ENCODE measurements around the gene C16orf89.
"Not testable (repeated sequence)": the region's sequence is repeated elsewhere in the genome, so short reads cannot be mapped to it uniquely, and the experiment has no call there.

Gene C16orf89

GRCh38 chr16:5065813-5066212, at the start of gene C16orf89:
C16orf89 (minus strand) TSS chr16:5065956; CDS start chr16:5065908, 48 bp downstream.
- DNase-seq (ENCODE audit: insufficient read length, low spot score) = no peak
- no peak for FAIRE-seq

- DNase-seq (ENCODE audit: insufficient read length, low spot score); FAIRE-seq: not testable (repeated sequence)
Measured at GRCh38 chr16:5110933-5111332, 45.2 kb upstream of the C16orf89 start.

GRCh38 chr16:5108505-5109158, 42.9 kb upstream of the C16orf89 start:
- FAIRE-seq (no peak), DNase-seq (ENCODE audit: insufficient read length, low spot score) (no peak)

- DNase-seq (ENCODE audit: insufficient read length, low spot score); FAIRE-seq: not testable (repeated sequence)
Measured at GRCh38 chr16:5105039-5105438, 39.3 kb upstream of the C16orf89 start.

GRCh38 chr16:5103296-5104032, 37.7 kb upstream of the C16orf89 start:
- not testable (repeated sequence) for FAIRE-seq

DNA sequence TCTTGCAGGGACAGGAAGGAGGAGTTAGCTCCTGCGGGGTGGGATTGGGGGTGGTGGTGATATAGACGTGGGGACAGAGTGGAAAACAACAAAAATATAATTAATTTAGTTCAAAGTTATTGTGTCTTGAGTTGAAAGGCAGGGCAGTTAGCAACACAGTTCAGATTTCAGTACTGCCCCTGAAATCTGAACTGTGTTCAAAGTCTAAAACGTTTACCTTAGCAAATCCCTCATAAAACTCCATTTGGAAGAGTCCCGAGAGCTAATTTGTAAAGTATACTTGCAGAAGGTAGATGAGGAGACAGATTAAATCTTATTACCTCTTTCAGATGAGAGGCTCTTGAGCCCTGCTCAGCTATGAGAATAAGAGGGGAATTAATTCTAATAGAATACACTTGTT, 33.4 kb upstream of the C16orf89 start:
- not testable (repeated sequence) for FAIRE-seq; DNase-seq (ENCODE audit: insufficient read length, low spot score)

More at GRCh38 chr16:5103296-5104032, 37.7 kb upstream of the C16orf89 start:
- not testable (repeated sequence) for DNase-seq (ENCODE audit: insufficient read length, low spot score)

- not testable (repeated sequence) for FAIRE-seq
- peak; percentile 49 for DNase-seq (ENCODE audit: insufficient read length, low spot score)
Measured at GRCh38 chr16:5098221-5099159, 32.7 kb upstream of the C16orf89 start.

GRCh38 chr16:5097470-5098220, 31.9 kb upstream of the C16orf89 start, which contains the start of gene EEF2KMT:
EEF2KMT (minus strand) TSS chr16:5097795; CDS start chr16:5097739, 56 bp downstream.
- not testable (repeated sequence) for FAIRE-seq

GRCh38 chr16:5097061-5097469, 31.3 kb upstream of the C16orf89 start:
- not testable (repeated sequence) for DNase-seq (ENCODE audit: insufficient read length, low spot score); FAIRE-seq

More at GRCh38 chr16:5097470-5098220, 31.9 kb upstream of the C16orf89 start, which contains the start of gene EEF2KMT:
- peak; percentile 87 for DNase-seq (ENCODE audit: insufficient read length, low spot score)

GRCh38 chr16:5096437-5097060, 30.8 kb upstream of the C16orf89 start:
- DNase-seq (ENCODE audit: insufficient read length, low spot score); FAIRE-seq: not testable (repeated sequence)

DNA sequence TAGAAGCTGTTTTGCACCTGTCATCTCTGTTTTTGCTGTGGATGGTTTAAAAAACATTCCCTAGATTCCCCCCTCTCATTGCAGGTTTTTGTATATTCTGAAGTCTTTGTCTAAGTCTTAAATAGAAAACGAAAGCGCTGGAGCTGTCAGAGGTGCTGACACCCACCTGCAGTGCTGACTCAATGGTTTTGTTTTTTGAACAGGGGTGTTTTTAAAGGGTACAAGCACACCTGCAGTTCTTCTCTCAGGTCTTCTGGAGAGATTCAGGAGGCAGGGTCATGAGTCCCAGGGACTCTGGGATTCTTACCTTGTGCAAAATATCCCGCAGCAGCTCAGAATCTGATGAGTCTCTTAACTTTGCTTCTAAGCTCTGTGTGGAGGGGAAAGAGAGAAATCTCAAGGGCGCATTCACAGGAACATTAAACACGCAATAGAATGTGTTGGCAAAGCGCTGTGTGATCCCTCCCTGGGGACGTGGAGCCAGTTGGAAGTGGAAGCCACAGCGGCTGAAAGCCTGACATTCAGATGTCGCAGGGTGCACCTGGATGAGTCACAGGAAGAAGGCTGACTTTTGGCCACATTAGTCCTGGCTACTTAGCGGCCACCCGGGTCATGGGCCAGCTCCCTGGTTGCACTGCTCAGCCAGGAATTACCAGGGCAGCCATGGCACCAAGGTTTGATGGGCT, 29.5 kb upstream of the C16orf89 start:
- DNase-seq (ENCODE audit: insufficient read length, low spot score); FAIRE-seq: not testable (repeated sequence)

DNA sequence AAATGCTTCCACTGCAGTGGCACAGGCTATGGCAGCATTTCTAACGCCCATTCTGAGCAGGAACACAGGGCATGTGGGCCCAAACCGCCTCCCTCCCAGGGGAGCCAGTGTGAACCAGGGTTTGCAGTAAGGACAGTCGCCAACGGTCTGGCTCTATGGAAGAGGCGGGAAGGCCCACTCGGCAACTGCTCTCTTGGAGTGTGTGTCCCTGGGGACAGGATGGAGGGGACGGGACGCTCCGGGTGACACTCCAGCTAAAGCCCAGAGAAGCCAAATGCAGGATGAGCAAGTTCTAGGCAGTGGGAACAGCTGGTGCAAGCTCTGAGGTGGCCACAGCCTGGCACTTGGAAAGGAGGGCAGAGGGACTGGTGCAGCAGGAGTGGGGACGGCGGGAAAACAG, 28.0 kb upstream of the C16orf89 start:
- DNase-seq (ENCODE audit: insufficient read length, low spot score); FAIRE-seq: not testable (repeated sequence)

DNA sequence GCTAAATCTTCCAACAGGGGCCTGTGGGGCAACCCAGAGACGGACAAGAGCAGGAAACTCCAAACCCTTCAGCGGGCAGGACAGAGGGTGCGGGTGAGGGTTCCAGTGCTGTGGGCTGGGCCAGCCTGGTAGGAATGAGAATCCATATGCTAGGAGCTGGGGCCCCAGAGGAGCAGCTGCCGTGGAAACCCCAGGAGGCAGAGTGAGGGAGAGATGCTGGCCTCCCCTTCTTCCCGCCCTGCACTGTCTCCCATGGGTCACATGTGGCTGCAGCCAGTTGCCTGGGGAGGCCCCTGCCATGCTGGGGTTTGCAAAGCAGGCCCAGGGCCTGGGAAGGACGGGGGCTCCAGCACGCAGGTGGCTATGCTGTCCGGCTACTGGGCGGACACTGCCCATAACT, 27.3 kb upstream of the C16orf89 start:
- FAIRE-seq; DNase-seq (ENCODE audit: insufficient read length, low spot score): not testable (repeated sequence)

DNA sequence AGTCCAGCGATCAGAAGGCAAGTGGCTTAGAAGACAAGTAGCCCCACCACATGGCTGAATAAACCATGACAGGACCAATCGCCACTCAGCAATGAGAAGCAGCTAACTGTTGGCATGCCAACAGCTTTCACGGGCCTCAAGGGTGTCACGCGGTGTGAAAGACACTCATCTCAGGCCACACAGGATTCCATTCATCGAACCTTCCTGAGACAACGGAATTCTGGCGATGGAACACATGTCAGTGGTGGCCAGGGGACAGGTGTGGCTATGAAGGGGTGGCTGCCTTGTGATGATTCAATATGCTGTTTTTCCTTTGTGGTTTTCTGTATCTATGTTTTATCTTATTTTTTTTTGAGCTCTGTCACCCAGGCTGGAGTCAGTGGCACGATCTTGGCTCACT, 24.8 kb upstream of the C16orf89 start:
- not testable (repeated sequence) for DNase-seq (ENCODE audit: insufficient read length, low spot score); FAIRE-seq

DNA sequence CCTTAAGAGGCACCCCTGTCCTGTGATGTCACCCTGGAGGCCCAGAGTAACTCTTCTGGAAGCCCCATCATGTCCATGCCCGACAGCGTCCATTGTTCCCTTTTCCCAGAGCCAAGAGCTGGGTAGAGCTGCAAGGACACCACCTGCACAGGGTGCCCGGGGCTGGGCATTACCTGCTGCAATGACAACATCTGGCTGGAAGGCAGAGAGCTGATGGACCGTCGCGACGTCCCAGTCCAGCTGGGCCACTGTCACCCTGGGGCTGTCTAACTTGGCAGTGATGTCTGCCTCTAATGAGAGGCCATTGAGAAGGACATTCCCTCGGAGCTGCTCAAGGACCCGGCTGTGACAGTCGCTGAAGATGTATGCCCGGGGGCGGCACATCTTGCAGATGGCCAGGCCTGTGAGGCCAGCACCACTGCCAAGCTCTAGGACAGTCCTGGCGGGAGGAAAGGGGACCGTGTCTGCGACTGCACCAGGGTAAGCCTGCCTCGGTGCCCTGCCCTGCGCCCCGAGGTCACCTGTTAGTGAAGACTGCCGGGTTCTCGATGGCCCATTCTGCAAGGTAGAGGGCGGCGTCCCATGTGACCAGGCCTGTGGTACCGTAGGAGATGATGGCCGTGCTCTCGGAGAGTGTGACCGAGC, 24.3 kb upstream of the C16orf89 start:
- DNase-seq (ENCODE audit: insufficient read length, low spot score); FAIRE-seq: not testable (repeated sequence)

DNA sequence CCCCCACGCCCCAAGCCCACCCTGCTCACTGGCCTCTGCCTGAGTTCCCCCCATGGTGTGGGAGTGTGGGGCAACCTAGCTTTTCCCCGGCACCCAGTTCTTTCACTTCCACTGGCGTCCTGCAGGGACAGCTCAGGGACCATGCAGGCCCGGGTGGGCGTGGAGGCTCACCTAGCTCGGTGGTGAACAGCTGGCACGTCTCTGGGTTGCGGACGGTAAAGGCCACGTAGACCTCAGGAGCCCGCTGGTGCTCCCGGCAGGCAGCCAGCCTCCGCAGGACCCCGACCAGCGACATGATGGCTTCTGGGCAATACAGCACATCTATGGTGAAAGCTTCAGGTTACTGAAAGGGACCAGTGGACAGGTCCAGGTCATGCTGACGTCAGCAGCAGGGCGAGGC, 23.2 kb upstream of the C16orf89 start:
- DNase-seq (ENCODE audit: insufficient read length, low spot score); FAIRE-seq: not testable (repeated sequence)

DNA sequence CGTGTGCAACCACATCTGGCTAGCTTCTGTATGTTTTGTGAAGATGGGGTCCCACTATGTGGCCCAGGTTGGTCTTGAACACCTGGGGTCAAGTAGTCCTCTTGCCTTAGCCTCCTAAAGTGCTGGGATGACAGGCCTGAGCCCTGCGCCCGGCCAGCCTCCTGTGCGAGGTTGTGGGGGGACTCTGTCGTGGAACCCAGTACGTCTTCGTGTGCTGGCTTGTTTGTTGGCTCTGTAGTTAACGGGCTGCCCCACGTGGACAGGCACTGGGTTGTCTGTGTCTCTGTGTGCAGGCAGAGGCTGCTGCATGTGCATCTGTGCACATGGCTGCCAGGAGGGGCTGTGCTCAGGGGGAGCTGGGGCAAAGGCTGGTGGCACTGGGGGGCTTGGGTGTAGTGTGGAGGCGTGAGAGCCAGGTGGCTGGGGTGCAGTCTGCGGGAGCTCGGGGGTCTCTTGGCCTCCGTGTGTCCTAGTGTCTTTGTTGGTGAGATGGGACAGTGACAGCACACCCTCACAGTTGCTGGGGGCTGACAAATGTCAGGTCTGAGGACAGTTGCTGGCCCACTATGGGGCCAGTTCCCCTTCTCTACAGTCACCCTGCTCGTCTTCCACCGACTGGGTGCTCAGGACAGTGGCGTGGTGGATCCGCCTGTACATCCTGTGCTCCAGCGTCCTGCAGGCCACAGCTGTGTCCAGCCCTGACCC, 22.5 kb upstream of the C16orf89 start:
- not testable (repeated sequence) for DNase-seq (ENCODE audit: insufficient read length, low spot score); FAIRE-seq

Data from HTR-8/SVneo (cell line).